GM12872 (cell line): ENCODE results near the gene CDH8.

ENCODE experiments used
- CTCF ChIP-seq: IDR thresholded peaks from 3 replicates; pipeline ENCODE4 v1.5.1; 2011; ENCODE audit warnings: low read depth, mild to moderate bottlenecking, low read length, moderate library complexity; ENCODE audit not compliant: insufficient read depth

The CDH8 gene

GRCh38 chr16:61934601-61935000, 101.6 kb downstream of the CDH8 start:
- no peak for TF ChIP-seq CTCF

DNA sequence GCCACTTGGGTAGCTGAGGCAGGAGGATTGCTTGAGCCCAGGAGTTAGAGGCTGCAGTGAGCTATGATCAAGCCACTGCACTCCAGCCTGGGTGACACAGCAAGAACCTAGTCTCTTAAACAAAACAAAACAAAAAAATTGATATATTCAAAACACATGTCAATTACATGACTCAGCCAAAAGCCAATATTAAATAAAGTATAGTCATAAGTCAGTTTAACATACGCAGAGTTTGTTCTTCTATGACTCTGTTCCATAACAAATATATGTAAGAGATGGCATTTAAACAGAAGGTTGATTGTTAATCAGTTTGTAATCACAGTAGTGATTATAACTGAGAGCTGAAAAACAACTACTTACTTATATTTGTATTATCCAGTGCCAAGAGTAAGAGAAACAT, 106.5 kb downstream of the CDH8 start:
- no peak for TF ChIP-seq CTCF

- no peak for TF ChIP-seq CTCF
These were observed 109.5 kb downstream of the CDH8 start for GRCh38 chr16:61926766-61927165.

DNA sequence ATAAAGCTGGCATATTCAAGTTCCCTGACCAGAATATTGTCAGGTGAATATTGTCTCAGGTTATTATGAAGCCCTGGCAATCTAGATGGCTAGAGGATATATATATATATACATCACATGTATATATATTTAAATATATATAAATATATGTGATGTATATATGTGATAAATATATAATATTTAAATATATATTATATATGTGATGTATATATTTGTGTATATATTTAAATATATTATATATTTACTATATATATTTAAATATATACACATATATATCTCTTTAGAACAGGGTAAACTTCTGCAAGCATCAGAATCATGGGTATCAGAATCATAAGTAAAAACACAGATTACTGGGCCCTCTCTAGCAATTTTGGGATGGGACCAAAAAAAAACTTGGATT, 112.6 kb downstream of the CDH8 start:
- no peak for TF ChIP-seq CTCF

DNA sequence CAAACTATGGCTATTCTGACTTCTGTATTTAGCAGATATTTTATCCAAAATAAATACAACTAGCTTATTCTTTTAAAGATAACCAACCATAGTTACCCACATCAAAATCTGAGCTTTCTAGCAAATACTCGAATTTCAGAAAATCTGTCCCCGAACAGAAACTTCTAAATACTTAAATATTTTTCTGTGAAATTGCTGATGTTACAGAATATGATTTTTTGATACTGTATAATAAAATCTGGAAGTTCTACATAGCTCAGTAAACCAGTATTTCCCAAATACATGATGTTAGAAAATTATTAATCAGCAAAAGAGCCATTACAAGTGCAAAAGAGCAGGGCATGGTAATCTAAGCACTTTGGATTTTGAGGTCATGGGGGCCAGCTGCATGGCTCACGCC, 114.9 kb downstream of the CDH8 start:
- TF ChIP-seq CTCF = no peak

DNA sequence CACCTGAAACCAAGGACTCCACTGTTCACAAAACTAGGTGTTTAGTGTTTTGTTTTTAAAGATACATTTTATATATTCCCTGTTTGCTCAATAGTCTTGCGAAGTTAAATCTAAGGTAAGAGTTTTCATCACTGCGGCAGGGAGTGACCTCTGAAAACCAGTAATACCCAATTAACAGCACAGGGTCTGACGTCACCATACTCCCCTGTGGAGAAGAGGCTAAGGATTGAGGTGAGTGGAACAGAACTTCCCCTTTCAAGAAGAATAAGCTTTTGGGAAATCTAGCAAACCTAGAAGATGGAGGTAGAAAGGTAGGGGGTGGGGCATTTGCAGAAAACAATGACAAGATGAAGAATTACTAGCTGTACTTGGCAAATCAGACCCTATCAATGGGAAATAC, 120.7 kb downstream of the CDH8 start:
- no peak for TF ChIP-seq CTCF

DNA sequence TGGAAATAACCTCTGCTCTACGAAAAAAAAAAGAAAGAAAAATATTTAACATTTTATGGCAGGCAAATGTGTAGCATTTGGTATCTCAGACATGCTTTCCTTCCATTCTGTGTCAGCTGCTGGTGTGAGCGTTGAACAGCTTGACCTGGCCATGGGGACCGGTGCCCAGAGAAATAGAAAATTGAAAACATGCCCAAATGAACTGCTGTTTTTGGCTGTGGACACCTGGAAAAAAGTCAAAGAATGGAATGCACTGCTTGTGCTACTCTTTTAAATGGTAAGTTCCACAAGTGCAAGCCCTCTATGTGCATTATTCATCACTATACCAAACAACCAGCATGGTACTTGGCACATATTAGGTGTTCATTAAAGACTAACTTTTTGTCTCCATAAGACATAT, 127.2 kb downstream of the CDH8 start:
- TF ChIP-seq CTCF = no peak

DNA sequence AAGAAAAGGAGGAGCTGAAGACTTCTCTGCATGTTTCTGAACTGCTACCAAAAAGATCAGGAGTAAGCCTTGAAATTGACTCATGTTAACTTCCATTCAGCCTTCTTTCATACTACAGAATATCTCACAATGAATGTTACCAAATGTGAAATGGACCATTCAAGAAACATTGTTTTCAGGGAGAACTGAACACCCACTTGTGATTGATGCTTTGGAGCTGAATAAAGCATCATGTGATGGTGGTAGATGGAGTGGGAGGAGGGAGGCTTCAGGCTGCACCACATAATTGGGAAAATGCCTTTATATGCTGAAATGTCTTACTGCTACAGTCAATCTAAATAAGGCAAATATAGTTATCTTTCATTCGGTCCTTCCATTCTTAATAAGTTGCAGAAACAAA, 127.8 kb downstream of the CDH8 start:
- TF ChIP-seq CTCF = no peak
